Heart left ventricle (tissue), 13 donors: ENCODE data around the gene KCNRG.

ENCODE experiments used
- CTCF ChIP-seq, 12 donors: fragments of 200-600 bp; sonication (generic) in 4 of 12; IDR thresholded peaks; one replicate each; pipeline versions ENCODE4 v1.5.0 to v1.8.0; 2018 to 2022; ENCODE audit warnings: antibody characterized with exemption in 12 of 12, mild to moderate bottlenecking in 5 of 12
- POLR2A ChIP-seq, 2 donors: fragments of 450-650 bp; IDR thresholded peaks; one replicate each; pipeline ENCODE4 v1.6.1; 2017; ENCODE audit warnings: antibody characterized with exemption in 2 of 2, mild to moderate bottlenecking in 2 of 2, moderate library complexity in 2 of 2
- donor health status: ischemic (EF 13 %, LVEDD 7.1; RV severe dilation, severe dysfunction).
- donor health status: DM: no; HTN: yes; CAD: no.
- donor health status: DM: no; HTN: no; CAD: no.
- donor health status: ischemic (EF 25% LVEDD 6.9; RV normal size, moderate dysfunction).
- donor health status: ischemic (EF 25% LVEDD 5.7; RV mildly dilated, moderate dysfunction).
- donor health status: ischemic (EF 35%, LVEDD 5.7; RV mildly dilated, moderate dysfunction).
- donor health status: nonischemic (EF 11% LVEDD 7.7; RV severe dilation, severe dysfunction).
- donor health status: DM: yes; HTN: yes; CAD: no.
- donor health status: PGD.
- donor health status: ischemic (EF 29% LVEDD 5.4; RV normal size, mild dysfunction).
- donor health status: nonischemic (EF 23%, LVEDD 6.1; RV moderate dilation, normal function).

GRCh38 chr13:50052478-50052877 is 37.2 kb downstream of the KCNRG start:
- no peak for TF ChIP-seq CTCF (IDR thresholded peaks at IDR 0.05)
- TF ChIP-seq POLR2A (IDR thresholded peaks at IDR 0.05) = no peak
